Peyer's patch (tissue), 4 donors: ENCODE data around the gene ZNF385A.

ENCODE experiments used
- CTCF ChIP-seq, 6 experiments: fragments of 450-650 bp in 4 of 6; fragments of 200-600 bp in 2 of 6; sonication (generic) in 1 of 6; IDR thresholded peaks; one replicate each; pipeline ENCODE4 v1.5.1; 2017 to 2019; ENCODE audit warnings: antibody characterized with exemption in 6 of 6, mild to moderate bottlenecking in 3 of 6, moderate library complexity in 1 of 6
- POLR2A ChIP-seq, 2 donors: fragments of 450-650 bp; IDR thresholded peaks; one replicate each; pipeline ENCODE4 v1.5.1; 2017; ENCODE audit warnings: antibody characterized with exemption in 2 of 2, mild to moderate bottlenecking in 2 of 2, moderate library complexity in 2 of 2

GRCh38 chr12:54371328-54372112 lies 13.0 kb downstream of the ZNF385A start:
- TF ChIP-seq CTCF (IDR thresholded peaks at IDR 0.05) (no peak), POLR2A (IDR thresholded peaks at IDR 0.05) (no peak)
